ENCODE data around the gene KIF26B.
"Not testable (repeated sequence)": the region's sequence is repeated elsewhere in the genome, so short reads cannot be mapped to it uniquely, and the experiment has no call there.

KIF26B gene

DNA sequence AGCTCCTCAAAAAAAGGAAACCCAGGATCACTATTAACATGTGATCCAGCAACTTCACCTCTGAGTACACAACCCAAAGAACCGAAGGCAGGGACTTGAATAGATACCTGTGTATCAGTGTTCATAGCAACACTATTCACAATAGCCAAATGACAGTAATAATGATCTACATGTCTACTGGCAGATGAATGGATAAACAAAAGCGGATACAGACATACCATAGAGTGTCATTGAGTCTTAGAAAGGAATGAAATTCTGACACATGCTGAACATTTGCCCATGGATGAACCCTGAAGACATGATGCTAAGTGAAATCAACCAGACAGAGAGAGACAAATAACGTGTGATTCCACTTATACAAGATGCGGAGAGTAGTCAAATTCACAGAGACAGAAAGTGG is 564.2 kb downstream of the KIF26B start:
- DNase-seq, result no peak

DNA sequence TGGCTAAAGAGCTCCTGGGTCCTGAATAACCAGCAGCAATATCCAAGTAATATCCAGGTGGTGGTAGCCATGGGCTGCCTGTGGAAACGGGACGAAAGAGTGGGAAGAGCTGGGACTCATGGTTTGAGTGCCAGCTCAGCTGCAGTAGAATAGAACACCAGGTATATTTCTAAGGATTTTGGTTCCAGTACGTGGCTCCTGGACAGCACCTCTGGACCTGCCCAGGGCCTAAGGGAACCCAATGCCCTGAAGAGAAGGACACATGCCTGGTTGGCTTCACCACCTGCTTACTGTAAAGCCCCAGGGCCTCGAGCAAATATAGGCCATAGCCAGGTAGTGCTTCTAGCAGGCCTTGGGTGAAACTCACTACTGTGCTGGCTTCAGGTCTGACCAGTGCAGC is 566.7 kb downstream of the KIF26B start:
- no peak for DNase-seq

DNA sequence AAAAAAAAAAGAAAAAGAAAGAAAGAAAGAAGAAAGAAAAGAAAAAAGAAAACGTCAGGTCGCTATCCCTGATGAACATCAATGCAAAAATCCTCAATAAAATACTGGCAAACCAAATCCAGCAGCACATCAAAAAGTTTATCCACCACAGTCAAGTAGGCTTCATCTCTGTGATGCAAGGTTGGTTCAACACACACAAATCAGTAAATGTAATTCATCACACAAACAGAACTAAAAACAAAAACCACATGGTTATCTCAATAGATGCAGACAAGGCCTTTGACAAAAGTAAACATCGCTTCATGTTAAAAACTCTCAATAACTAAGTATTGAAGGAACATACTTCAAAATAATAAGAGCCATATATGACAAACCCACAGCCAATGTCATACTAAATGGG is 573.2 kb downstream of the KIF26B start:
- DNase-seq, result not testable (repeated sequence)

DNA sequence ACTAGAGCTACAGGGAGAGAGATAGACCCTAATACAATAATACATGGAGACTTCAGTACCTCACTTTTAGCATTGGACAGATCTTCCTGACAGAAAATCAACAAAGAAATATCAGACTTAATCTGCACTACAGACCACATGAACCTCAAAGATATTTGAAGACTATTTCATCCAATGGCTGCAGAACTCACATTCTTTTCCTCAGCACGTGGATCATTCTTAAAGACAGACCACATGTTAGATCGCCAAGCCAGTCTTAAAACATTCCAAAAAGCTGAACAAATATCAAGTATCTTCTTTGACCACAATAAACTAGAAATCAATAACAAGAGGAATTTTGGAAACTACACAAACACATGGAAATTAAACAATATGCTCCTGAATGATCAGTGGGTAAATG is 576.0 kb downstream of the KIF26B start:
- no peak for DNase-seq

DNA sequence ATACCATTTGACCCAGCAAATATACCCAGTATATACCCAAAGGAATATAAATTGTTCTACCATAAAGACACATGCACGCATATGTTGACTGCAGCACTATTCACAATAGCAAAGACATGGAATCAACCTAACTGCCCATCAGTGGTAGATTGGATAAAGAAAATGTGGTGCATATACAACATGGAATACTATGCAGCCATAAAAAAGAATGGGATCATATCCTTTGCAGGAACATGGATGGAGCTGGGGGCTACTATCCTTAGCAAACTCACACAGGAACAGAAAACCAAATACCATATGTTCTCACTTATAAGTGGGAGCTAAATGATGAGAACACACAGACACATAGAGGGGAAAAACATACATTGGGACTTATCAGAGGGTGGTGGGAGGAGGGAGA is 585.6 kb downstream of the KIF26B start:
- DNase-seq, result not testable (repeated sequence)

DNA sequence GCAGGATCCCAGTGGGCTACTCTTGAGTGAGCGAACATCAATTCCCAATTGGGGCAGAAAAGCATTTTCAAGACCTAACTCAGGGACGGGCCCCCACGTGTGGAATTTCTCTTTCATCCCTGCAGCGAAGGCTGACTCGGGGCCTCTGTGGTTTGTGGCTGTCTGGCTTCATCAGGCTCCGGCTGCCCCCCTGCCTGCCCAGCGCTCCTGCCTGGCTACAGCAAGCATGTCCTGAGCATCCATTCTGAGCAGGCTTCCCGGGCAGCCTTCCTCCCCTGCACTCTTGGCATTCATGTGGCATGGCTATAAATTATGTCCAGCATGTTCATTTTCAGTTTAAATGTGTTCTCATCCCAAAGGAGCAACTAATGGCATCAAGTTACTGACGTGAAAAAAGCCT is 588.1 kb downstream of the KIF26B start:
- DNase-seq, result no peak

DNA sequence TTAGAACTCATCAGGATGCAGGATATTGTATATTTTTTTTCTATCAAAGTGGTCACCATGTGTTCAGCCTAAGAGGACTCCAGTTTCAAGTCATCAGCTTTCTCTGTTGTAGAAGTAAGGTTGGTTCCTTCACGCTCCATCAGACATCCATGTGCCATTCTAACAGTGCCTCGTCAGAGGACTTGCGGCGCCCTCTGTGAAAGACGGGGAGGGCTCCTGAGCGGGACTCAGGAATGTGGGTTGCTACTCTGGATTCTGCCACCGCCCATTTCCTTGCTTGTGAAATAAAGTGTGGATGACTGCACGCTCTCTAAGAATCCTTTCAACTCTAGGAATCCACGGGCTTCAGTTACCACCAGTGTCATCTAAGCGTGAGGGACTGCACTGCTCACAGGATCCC is 593.5 kb downstream of the KIF26B start:
- DNase-seq, result no peak

DNA sequence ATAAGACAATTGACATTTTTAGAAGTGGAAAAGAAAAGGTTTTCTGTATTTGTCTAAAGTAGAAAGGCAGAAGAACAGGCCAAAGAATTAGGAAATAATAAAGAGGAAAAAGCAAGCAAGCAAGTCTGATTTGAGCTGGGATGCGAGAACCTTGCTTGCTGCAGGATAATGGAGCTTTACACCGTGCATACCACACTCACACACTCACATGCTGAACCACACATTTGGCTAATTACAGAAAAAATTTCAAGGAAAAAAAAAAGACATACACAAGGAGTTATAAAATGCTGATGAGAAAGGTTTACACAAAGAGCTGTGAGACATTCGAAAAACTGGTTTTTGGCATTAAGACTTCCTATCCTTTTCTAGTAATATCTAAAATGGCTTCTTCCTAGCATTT is 593.9 kb downstream of the KIF26B start:
- no peak for DNase-seq

DNA sequence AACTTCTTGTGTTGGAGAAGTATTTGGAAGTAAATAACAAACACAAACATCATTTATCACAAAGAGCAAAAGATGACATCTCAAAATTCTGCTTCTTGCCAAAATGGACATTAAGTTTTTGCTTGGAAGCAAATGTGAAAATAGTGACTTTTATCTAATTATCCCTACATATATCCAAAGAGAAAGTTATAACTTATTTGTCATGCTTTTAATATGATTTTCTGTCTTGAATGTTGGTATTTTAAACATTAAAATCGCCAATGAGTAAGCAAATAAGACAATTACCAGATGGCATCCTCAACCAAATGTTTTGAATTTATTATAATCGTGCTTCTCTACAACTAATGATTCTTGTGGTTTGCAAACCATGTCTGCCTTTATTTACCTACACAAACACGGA is 594.3 kb downstream of the KIF26B start:
- no peak for DNase-seq

DNA sequence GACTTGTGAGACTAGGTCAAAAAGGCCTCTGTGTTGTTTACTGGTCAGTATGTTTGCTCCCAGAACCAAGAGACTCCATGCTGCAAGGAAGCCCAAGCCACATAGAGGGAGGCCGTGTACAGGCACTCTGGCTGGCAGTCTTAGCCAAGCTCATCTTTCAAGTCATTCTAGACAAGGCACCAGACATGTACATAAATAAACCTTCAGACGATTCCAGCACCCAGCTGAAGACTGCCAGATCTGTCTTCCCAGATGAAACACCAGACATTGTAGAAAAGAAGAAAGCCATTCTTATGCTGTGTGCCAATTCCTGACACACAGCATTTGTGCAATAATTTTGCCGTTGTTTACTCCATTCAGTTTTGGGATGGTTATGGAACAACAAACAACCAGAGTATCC is 595.5 kb downstream of the KIF26B start:
- no peak for DNase-seq

DNA sequence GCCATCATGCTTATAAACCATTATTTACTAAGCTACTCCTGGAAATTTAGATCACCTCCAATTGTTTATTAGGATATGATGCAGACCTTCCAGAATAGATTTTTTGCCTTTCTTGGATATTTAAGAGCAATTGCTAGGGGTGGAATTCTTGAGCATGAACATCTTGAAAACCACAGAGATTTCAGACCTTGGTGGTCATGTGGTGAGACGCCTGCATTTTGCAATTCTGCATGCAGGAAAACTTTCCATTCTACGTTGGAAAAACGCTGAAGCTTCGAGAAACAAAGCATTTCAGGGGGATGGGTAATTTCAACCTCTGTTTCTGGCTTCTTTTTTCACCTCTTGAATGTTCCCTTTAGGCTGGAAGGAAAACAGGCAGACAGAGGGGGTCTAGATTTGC is 596.3 kb downstream of the KIF26B start:
- no peak for DNase-seq

DNA sequence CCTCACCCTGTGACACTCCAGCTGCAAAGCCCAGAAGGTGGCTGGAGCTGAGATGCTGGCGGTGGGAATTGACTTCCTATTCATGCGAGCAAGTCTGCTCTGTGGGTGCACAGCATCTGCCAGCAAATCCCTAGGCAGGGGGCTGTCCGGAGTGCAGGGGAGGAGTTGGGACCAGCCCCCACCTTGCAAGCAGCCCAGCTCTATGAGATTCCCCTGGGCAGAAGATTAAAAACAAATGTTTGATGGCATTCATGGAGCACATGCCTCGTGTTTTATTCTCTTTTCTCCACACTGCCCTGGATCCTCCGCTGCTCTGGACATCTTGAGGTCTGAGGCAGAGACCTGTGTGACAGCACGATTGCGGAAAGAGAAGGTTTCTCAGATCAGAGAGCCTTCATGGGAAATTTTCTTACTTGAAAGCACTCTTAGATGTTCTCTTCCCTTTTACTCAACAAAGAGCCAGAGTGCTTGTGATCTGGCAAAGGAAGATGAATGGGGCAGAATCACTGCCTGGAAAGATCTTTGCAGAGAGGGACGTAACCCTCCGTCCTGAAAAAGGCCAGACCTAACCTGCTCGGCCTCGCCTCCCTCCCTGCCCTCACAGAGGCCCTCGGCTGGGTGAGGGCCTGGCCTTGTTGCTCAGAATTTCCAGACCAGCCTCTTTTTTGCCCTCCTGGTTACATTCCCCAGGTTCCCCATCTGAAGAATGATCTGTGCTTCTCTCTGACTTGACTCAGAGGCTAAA is 597.1 kb downstream of the KIF26B start:
- no peak for DNase-seq

DNA sequence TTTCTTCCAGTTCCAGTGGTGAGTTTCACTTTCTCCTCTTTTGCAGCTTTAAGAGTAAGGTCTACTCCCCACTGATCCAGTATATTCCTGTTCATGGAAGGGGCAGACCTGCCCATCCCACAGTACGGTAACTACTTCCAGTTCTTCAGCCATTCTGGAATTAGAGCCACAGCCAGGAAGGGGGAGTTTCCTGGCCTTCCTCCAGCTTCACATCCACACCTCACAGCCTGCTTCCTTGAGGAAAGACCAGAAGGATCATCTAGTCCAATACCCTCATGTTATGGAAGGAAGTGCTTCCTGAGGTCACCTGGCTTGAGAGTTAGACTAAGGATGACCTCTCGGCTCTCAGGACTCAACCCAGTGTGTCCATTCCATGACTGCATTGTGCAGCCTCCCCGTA is 597.8 kb downstream of the KIF26B start:
- DNase-seq, result no peak

DNA sequence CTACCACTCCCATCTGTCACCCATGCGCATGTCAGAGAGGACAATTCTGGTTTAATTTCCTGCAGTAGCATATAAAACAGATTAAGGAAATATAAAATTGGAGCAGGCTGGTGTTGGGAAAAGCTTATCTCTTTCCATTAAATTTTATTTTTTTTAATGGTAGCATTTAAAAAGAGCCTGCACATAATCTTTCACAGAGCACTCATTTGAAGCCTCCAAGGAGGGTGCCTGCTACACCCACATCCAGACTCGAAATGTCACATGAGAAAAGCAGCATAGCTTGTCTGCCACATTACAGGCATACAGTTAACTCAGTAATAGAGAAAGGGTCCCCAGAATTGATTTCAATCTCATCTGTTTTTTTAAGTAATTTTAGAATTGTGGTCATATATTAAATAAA is 599.0 kb downstream of the KIF26B start:
- DNase-seq, result no peak

DNA sequence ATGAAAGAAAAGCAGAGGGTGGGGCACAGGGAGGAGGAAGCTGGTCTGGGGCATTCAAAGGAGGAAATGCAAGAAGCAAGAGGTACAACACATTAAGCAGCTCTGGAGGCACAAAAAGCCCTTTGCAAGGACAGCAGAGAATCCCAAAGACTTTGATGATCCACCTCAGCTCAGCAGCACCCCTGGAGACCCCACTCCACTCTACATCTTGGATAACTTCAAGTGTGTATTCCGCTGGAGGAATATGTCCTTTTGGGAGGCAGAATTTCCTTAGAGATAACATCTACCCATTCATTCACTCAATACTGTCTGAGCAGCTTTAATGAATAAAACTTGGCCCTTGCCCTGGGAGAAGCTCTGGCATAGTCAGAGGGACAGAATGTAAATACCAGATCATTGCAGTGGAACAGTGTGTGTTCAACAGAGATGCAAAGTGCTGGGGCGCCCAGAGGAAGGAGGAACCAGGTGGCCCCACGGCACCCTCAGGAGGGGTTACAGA is 599.7 kb downstream of the KIF26B start:
- no peak for DNase-seq
